KMS-11 (cell line): ENCODE results near the gene SCAP.
"Not testable (repeated sequence)": the region's sequence is repeated elsewhere in the genome, so short reads cannot be mapped to it uniquely, and the experiment has no call there.

Experiments used
- H2AFZ ChIP-seq: fragments of 200-600 bp; sonication (generic); 2 replicates; pipeline ENCODE4 v1.6.1; 2016; ENCODE audit warnings: antibody characterized with exemption, mixed run types, low read depth
- H3K27ac ChIP-seq: fragments of 200-600 bp; sonication (generic); 2 replicates; pipeline ENCODE4 v1.6.1; 2016; ENCODE audit warnings: mild to moderate bottlenecking, mixed run types
- H3K27me3 ChIP-seq: fragments of 200-600 bp; sonication (generic); 2 replicates; pipeline ENCODE4 v1.6.1; 2017; ENCODE audit warnings: mild to moderate bottlenecking, low read depth, mixed run types, moderate library complexity; ENCODE audit not compliant: insufficient read depth
- H3K36me3 ChIP-seq: fragments of 200-600 bp; sonication (generic); 2 replicates; pipeline ENCODE4 v1.6.1; 2017; ENCODE audit warnings: mild to moderate bottlenecking, mixed run types; ENCODE audit not compliant: insufficient read depth
- H3K4me1 ChIP-seq: fragments of 200-600 bp; sonication (generic); 2 replicates; pipeline ENCODE4 v1.6.1; 2016; ENCODE audit warnings: mild to moderate bottlenecking, low read depth, mixed run types; ENCODE audit not compliant: poor library complexity, severe bottlenecking
- H3K4me2 ChIP-seq: fragments of 200-600 bp; sonication (generic); 2 replicates; pipeline ENCODE4 v1.7.0; 2016; ENCODE audit warnings: mild to moderate bottlenecking, mixed run types
- H3K4me3 ChIP-seq: fragments of 200-600 bp; sonication (generic); IDR thresholded peaks from 2 replicates; pipeline ENCODE4 v1.6.1; 2017; ENCODE audit warnings: low read depth, low read length, mixed read lengths; ENCODE audit not compliant: insufficient read depth
- H3K79me2 ChIP-seq: fragments of 200-600 bp; sonication (generic); 2 replicates; pipeline ENCODE4 v1.6.1; 2016; ENCODE audit warnings: low read depth, mixed run types; ENCODE audit not compliant: insufficient read depth
- H3K9ac ChIP-seq: fragments of 200-600 bp; sonication (generic); 2 replicates; pipeline ENCODE4 v1.6.1; 2016; ENCODE audit warnings: mild to moderate bottlenecking, mixed run types
- H4K20me1 ChIP-seq: fragments of 200-600 bp; sonication (generic); 2 replicates; pipeline ENCODE4 v1.6.1; 2016; ENCODE audit warnings: mild to moderate bottlenecking, mixed run types; ENCODE audit not compliant: insufficient read depth
- CTCF ChIP-seq: fragments of 200-600 bp; sonication (generic); conservative IDR thresholded peaks from 2 replicates; pipeline ENCODE4 v1.6.1; 2017; ENCODE audit warnings: low read depth, mild to moderate bottlenecking, antibody characterized with exemption, low read length, moderate library complexity, mixed read lengths

Gene SCAP

GRCh38 chr3:47469616-47470015 lies 6.1 kb downstream of the SCAP start:
- no peak overlapping the region for H2AFZ ChIP-seq
- no peak for TF ChIP-seq CTCF
- no peak overlapping the region for H3K9ac ChIP-seq
- H3K4me1 ChIP-seq = peaks cover 9% of the 10 kb centered on the region
- no peak overlapping the region for H3K4me2 ChIP-seq
- no peaks in the 10 kb centered on the region for H4K20me1 ChIP-seq
- no peak overlapping the region for H3K4me3 ChIP-seq
- H3K79me2 ChIP-seq = peaks cover 40% of the 10 kb centered on the region; the same call in 1 of the 2 replicates
- no peaks in the 10 kb centered on the region for H3K36me3 ChIP-seq
- H3K27ac ChIP-seq = no peak overlapping the region
- H3K27me3 ChIP-seq = no peaks in the 10 kb centered on the region

GRCh38 chr3:47468315-47468714 lies 7.4 kb downstream of the SCAP start:
- H3K79me2 ChIP-seq = peaks cover 29% of the 10 kb centered on the region; the same call in 1 of the 2 replicates
- not testable (repeated sequence) for H3K4me2 ChIP-seq, H2AFZ ChIP-seq, H3K36me3 ChIP-seq, H3K4me1 ChIP-seq, H3K9ac ChIP-seq, H3K4me3 ChIP-seq, H3K27ac ChIP-seq, H4K20me1 ChIP-seq, H3K27me3 ChIP-seq

GRCh38 chr3:47464588-47464987 lies 11.2 kb downstream of the SCAP start:
- H3K4me3 ChIP-seq = no peak overlapping the region
- no peak overlapping the region for H3K9ac ChIP-seq
- peaks cover 9% of the 10 kb centered on the region for H3K4me1 ChIP-seq
- no peak overlapping the region for H3K27ac ChIP-seq
- H3K4me2 ChIP-seq = no peak overlapping the region
- no peak for TF ChIP-seq CTCF
- H2AFZ ChIP-seq = no peak overlapping the region
- no peaks in the 10 kb centered on the region for H3K36me3 ChIP-seq
- H4K20me1 ChIP-seq = no peaks in the 10 kb centered on the region
- no peaks in the 10 kb centered on the region for H3K27me3 ChIP-seq
- 0 out of 2 replicates have a peak, but pooled peaks cover 9% of the 10 kb centered on the region for H3K79me2 ChIP-seq

GRCh38 chr3:47459534-47460085 lies 16.1 kb downstream of the SCAP start:
- H3K9ac ChIP-seq, H3K79me2 ChIP-seq, H3K4me1 ChIP-seq, H3K27me3 ChIP-seq, H3K27ac ChIP-seq, H2AFZ ChIP-seq, H4K20me1 ChIP-seq, H3K36me3 ChIP-seq, H3K4me3 ChIP-seq, H3K4me2 ChIP-seq: not testable (repeated sequence)

GRCh38 chr3:47456984-47457383 lies 18.8 kb downstream of the SCAP start:
- H3K4me1 ChIP-seq = peaks cover 6% of the 10 kb centered on the region
- no peaks in the 10 kb centered on the region for H3K36me3 ChIP-seq
- no peaks in the 10 kb centered on the region for H3K27me3 ChIP-seq
- no peak for TF ChIP-seq CTCF
- no peak overlapping the region for H2AFZ ChIP-seq
- H3K4me3 ChIP-seq = no peak overlapping the region
- no peak overlapping the region for H3K4me2 ChIP-seq
- no peak overlapping the region for H3K9ac ChIP-seq
- H3K79me2 ChIP-seq = no peaks in the 10 kb centered on the region; the same call in 1 of the 2 replicates
- no peaks in the 10 kb centered on the region for H4K20me1 ChIP-seq
- H3K27ac ChIP-seq = no peak overlapping the region
